IPS-18c (cell line): ENCODE results near the gene MIEF1.
"Not testable (repeated sequence)": the region's sequence is repeated elsewhere in the genome, so short reads cannot be mapped to it uniquely, and the experiment has no call there.

ENCODE experiments used
- H3K4me3 ChIP-seq: 2 replicates; pipeline ENCODE4 v1.7.0; 2013; ENCODE audit warnings: low read depth, mild to moderate bottlenecking, low read length, moderate library complexity; ENCODE audit not compliant: insufficient read depth
- H3K9me3 ChIP-seq: one replicate; pipeline ENCODE4 v1.6.1; 2013; ENCODE audit warnings: mild to moderate bottlenecking, low read length, moderate library complexity; ENCODE audit not compliant: control insufficient read depth, insufficient read depth

Gene MIEF1

DNA sequence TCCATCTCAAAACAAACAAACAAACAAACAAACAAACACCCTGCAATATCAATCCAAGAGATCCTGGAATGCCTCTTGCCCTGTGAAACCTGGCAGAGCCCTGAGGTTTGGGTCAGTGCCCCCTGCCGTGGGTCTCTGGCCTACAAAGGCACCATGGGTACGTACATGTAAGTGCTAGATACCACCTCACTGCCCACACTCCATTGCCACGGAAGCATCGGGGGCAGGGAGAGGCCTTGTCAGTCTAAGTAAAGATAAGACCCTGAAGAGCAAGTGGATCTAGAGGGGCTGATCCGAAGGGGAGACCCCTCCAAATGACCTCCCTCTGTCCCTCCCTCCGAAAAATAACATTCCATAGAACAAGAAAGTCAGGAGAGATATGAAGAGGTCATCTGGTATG, 2.0 kb upstream of the MIEF1 start:
- Histone ChIP-seq H3K9me3 (no peaks in the 10 kb centered on the region), H3K4me3 (no peak overlapping the region)

DNA sequence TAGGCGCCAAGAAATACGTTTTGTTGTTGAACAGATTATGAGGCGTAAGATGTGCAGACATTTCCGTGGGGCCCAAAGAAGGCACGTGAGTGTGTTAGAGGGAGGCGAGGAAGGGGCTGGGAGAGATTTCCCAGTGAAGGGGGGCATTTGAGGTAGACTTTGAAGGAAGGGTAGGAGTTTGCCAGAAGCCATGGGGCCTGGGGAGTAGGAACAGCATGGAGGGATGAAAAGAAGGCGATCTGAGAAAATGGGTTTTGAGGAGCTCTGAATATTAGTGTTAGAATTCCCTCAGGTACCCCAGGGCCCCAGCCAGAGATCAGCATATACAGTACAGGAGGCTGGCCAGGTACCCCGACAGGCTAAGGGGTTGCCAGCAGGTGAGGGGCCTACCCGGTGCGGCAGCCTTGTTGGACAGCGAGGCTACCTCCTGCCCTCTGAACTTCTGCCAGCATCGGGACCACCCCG, 414 bp upstream of the MIEF1 start:
- H3K9me3 ChIP-seq: no peaks in the 10 kb centered on the region
- H3K4me3 ChIP-seq: peak overlapping the region; percentile 78

DNA sequence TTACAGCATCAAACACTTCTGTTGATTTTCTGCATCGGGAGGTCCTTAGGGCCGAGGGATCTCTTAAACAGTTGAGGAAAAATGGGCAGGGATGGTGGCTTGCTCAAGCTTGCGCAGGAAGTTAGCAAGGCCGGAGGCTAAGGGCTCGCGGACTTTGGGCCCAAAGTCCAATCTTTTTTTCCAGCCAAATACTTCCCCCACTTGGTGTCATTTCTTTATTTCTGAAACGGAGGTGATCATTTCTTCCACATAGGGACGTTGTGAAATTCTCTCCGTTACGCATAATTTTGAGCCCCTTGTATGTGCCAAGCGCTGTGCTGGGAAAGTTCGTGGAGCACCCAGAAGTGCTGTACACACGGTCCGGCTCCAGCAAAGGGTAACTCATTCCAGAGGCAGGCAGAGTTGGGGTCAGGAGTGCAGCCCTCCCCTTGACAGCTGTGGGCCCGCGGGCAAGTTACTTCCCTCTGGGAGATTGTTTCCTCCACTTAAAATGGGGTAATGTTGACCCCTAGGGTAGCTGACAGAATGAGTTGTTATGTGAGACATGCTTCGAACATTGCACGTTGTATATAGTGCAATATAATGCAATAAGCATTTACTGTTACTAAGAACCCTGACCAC, 809 bp downstream of the MIEF1 start:
- H3K4me3 ChIP-seq: peak overlapping the region; percentile 78
- no peaks in the 10 kb centered on the region for H3K9me3 ChIP-seq

DNA sequence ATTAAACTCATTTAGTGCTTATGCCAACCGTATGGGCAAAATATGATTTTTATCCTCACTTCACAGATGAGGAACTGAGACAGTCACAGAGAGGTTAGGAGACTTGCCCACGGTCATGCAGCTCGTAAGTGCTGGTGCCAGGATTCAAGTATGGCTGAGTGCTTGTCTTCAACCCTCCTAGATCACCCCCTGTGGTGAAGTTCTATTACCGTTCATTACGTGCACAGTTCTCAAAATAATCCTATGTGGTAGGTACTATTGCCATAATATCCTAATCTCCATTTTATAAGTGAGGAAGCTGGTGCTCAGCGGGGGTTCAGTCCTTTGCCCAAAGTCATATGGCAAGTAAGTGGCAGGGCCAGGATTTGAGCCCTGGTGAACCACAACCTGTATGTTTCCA, 1.5 kb downstream of the MIEF1 start:
- Histone ChIP-seq H3K9me3 (no peaks in the 10 kb centered on the region), H3K4me3 (no peak overlapping the region)

DNA sequence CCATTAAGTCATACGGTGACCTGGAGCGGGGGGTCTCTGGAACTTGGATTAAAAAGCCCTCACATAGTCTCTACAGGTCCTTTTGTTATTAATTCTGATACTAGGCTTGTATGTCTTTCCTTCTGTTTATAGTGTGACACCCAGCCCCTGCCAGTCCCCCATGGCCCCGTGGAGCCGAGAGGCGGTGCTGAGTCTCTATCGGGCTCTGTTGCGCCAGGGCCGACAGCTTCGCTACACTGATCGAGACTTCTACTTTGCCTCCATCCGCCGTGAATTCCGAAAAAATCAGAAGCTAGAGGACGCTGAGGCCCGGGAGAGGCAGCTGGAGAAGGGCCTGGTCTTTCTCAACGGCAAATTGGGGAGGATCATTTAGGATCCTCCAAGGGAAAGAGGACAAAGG, 2.0 kb downstream of the MIEF1 start:
- Histone ChIP-seq H3K9me3 (no peaks in the 10 kb centered on the region), H3K4me3 (no peak overlapping the region)

DNA sequence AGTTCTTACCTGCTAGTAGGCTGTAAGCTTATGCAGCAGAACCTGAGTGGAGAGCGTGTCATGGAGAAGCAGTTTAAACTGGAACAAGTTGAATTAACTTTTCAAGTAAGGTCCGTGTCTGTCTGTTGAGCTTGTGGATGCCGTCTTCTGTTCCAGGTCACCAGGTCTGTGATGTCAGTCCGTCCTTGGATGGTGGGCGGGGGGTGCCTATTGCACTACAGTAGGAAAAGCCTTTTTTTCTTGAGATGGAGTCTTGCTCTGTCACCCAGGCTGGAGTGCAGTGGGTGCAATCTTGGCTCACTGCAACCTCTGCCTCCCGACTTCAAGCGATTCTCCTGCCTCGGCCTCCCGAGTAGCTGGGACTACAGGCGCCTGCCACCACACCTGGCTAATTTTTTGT, 4.9 kb downstream of the MIEF1 start:
- H3K9me3 ChIP-seq, H3K4me3 ChIP-seq: not testable (repeated sequence)

DNA sequence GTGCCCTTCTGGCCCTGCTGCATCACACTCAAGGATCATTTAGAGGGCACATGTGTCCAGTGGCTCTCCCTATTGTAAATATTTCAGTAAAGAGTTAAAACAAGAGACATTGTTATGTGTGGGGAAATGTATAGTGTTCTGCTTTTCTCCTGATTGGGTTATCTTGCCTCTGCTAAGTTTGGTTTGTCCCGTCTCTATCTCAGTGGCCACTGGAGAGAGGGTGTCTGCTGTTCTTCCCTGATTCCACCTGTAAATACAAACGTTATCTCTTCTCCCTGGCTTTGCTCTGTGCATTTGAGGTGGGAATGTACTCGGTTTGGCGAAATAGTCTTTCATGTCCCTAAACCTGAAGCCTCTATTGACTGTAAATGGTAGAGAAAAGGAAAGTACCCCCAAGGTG, 6.3 kb downstream of the MIEF1 start:
- Histone ChIP-seq H3K4me3 (no peak overlapping the region), H3K9me3 (no peaks in the 10 kb centered on the region)

DNA sequence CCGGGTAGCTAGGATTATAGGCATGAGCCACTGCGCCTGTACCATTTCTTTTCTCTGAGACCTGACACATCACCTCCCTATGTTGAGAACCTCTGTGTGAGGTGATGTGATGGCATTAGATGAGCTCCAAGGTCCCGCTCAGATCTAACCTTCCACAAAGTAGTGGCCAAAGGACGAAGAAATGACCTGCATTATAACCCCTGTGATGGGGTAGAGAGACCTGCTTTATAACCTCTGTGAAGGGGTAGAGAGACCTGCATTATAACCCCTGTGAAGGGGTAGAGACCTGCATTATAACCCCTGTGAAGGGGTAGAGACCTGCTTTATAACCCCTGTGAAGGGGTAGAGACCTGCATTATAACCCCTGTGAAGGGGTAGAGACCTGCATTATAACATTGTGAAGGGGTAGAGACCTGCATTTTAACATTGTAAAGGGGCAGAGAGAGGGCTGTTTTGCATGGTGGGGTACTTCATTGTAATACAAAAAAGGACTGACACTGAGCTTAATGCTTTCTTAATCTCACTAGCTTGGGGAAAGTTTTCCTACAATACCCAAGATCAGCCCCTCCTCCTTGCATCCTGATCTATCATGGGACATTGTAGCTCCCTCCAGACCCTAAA, 8.5 kb downstream of the MIEF1 start:
- Histone ChIP-seq H3K4me3 (no peak overlapping the region), H3K9me3 (no peaks in the 10 kb centered on the region)

DNA sequence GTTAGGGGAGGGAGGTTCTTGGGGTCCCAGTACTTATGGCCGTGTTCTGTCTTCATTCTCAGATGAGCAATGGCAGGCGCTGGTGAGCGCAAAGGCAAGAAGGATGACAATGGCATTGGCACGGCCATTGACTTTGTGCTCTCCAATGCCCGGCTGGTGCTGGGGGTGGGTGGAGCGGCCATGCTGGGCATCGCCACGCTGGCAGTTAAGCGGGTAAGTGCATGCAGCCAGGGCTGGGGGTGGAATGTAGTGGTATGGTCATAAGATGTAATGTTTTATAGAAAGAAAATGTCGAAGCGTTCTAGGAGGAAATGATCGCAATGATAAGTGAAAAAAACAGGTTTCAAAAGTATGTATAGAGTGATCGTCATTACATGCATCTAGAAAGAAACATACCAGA, 9.1 kb downstream of the MIEF1 start:
- no peak overlapping the region for H3K4me3 ChIP-seq
- H3K9me3 ChIP-seq: no peaks in the 10 kb centered on the region

DNA sequence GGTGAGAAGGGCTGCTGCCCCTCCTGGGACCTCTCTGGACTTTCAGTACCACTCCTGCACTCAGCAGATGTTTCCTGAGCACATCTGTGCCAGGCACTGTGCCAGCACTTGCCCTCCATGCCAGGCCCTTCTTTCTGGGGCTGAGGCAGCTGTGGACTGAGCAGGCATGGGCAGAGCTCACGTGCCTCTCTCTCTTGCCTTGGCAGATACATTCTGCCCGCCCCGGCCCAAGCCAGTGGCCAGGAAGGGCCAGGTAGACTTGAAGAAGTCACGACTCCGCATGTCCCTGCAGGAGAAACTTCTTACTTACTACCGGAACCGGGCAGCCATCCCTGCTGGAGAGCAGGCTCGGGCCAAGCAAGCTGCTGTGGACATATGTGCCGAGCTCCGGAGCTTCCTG, 9.9 kb downstream of the MIEF1 start:
- H3K9me3 ChIP-seq: no peaks in the 10 kb centered on the region
- H3K4me3 ChIP-seq: no peak overlapping the region

DNA sequence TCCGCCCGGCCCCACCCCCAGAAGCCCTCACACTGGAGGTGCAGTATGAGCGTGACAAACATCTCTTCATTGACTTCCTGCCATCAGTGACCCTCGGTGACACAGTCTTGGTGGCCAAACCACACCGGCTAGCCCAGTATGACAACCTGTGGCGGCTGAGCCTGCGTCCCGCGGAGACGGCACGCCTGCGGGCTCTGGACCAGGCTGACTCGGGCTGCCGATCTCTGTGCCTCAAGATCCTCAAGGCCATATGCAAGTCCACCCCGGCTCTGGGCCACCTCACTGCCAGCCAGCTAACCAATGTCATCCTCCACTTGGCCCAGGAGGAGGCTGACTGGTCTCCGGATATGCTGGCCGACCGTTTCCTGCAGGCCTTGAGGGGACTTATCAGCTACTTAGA, 11.7 kb downstream of the MIEF1 start:
- no peak overlapping the region for H3K4me3 ChIP-seq
- no peaks in the 10 kb centered on the region for H3K9me3 ChIP-seq

DNA sequence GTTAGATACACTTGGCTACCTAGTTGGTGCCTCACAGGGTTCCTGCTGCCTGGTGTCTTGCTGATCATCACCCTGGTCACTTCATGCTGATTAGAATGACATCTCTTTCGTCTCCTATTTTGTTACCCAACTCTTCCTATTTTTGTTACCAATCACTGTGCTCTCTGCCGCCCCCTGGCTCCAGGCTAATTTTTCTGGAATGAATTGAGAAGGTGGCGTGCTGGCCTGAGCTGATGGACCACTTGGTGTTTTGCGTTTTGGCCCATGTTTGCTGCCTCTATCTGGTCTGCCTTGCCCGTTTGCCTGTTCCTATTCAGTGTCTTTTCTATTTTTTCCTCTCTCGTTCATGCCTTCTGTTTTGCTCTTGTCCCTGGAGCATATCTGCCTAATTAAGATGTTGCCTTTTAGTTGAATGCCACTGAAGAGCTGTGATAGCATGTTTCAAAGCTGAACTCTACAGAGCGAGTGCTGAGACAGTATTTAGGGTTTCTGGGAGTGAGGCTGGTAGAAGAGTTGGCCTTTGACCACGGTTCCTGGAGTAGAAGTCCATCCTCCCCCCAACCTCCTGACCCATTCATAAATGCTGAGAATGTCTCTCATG, 12.4 kb downstream of the MIEF1 start:
- Histone ChIP-seq H3K9me3 (no peaks in the 10 kb centered on the region), H3K4me3 (no peak overlapping the region)

DNA sequence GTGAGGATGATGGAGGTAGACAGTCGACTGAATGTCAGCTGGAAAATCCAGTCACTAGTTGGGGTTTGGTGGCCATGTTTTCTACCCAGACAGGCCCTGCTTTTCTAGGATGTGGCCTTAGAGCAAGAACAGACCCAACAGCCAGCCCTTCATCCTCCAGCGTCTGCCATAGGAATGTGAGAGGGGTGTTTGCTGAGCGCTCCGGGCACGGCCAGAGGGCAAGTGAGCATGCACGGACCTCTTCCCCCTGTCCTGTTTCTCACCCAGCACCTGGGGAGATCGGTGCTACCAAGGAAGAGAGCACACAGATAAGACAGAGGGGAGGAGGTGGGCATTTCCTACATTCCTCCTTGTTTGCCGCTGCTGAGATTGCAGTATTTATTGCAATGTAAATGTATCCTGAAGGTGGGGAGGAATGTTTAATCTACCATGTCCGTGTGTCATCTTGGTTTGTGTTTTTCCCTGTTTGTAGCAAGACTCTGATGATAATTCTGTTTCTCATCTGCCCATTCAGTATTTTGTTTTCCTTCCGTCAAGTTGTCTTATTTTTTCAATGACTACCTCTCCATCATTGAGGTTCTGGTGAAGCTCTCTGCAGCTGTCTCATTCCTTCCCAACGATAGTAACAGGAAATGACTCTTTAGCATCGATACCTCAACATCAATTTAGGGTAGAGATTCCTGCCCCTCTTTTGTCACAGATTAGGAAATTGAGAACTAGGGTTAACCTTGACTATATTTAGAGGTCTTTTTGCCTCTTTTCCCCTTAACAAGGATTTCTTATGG, 13.4 kb downstream of the MIEF1 start:
- no peak overlapping the region for H3K4me3 ChIP-seq

DNA sequence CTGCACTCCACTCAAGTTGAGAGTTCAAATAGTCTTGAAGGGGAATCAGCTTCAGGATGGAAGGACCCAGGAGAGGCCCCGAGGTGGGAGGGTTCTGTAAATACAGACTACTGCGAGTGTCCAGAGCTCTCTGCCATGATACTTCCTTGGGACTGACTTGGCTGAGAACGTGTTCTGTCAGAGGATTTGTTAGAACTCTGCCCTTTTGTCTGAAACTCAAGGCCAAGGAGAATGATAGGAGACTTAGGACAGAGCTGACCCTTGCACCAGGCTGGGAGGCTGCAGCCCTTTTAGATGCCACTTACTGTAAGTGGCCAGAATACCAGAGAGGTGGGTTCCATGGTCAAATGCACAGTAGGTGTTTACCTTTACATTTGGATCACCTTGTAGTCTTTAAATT, 15.4 kb downstream of the MIEF1 start:
- Histone ChIP-seq H3K4me3 (no peak overlapping the region), H3K9me3 (peaks cover 4% of the 10 kb centered on the region)

More for the DNA sequence above, 13.4 kb downstream of the MIEF1 start:
- peaks cover under 1% of the 10 kb centered on the region for H3K9me3 ChIP-seq

DNA sequence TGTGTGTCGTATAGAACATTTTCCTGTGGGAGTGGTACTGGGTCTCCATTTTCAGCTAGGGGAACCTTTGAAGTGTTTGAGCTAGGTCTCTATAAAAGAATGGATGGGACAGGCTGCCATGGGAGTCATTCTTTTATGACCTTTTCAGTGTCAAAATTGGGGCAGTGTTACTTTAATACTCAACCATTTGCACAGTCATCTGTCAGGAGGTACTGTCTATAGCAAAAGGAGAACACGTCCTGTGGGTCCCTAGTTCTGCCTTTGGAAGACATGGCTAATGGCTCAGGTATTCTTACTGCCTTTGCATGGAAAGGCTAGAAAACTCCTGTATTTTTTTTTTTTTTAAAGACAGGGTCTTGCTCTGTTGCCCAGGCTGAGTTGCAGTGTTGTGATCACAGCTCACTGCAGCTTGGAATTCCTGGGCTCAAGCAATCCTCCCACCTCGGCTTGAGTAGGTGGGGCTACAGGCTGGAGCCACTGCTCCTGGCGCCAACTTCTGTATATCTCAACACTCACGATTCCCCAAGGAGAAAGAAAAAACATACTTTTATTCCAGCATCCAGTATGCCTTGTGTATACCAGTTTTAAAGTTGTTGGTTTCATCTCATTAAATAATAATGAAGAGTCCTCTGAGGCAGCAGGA, 16.2 kb downstream of the MIEF1 start:
- H3K9me3 ChIP-seq: peaks cover 4% of the 10 kb centered on the region
- 0 out of 2 replicates have a peak overlapping the region, but pooled peaks have one; percentile 98 for H3K4me3 ChIP-seq

DNA sequence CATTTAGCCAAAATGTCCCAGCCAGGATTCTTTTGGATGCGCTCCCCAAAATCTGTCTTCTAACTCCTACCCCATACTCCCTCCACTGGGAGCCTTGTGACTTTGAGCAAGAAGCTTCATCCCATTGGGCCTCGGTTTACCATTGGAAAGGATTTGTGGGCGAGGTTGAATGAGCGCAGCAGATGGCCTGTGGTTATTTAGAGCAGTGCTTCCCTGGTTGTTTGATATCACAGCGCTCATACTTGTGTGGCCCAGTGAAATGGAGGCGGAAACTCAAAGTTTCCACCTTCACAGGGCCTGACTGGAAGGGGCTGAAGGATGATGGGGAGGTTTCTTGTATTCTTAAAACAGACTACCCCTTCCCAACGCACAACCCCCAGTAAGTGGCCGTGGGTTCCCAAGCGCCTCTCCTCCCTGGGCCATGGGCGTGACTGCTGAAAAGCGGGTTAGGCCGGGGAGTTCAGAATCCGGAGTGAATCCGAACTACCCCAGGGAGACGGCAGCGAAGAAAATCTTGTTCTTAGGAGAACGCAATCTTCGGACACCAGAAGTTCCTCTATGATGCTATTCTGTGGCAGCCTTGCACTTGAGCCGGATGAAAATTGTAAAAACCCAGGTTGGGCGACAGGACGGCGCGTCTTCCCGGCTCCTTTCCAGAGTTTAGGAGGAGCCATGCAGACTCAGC, 17.0 kb downstream of the MIEF1 start:
- peak overlapping the region; percentile 98 for H3K4me3 ChIP-seq
- peaks cover 4% of the 10 kb centered on the region for H3K9me3 ChIP-seq

DNA sequence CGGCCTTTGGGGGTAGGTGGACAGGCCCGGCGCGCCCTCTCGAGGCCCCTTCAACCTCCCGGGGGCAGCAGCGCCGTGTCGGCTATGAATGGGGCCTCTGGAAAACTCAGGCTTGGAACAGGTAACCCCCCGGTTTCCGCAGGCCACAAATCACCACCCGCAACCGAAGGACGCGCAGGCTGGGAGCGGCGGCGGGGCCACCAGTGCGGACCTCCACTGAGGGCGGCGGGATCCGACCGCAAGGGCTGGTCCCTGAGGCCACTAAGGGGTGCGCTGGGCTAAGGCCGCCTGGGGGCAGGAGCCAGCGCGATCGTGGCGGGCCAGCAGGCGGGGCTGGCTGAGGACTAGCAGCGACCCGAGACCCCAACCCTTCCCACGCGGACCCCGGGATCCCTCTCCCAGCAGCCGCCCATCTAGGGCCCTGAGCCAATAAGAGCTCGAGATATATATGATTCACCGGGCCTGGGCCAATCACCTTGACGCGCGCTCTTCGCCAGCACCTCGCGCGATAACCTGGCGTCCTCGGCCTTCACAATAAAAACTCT, 17.7 kb downstream of the MIEF1 start:
- Histone ChIP-seq H3K4me3 (peak overlapping the region; percentile 98), H3K9me3 (peaks cover 4% of the 10 kb centered on the region)
